Sciatic nerve (tissue), 2 donors: ENCODE measurements around the gene SLC18A2. TPM values are rescaled to one million over a fixed set of nuclear protein-coding genes. Genes with fewer than 3 reads are reported as not detected.

Source experiments
- ATAC-seq: fragments of 200-7000 bp; cut with Tn5 transposase; one replicate; pipeline ENCODE4 v1.9.1; 2020; ENCODE audit warnings: mild to moderate bottlenecking, moderate library complexity
- DNase-seq: peaks from one replicate; pipeline ENCODE4 v3.0.0-alpha.2; 2020; ENCODE audit warnings: low spot score
- intact Hi-C: fragments of 100-400 bp; cut with DNase I; formaldehyde crosslinking; loops from one replicate; pipeline ENCODE4 v1.14.2; 2022
- total RNA-seq: library from RNA; stranded (reverse); fragmentation: NEBNext Ultra II Directional; extraction: Animal tissue kit (Norgen Biotek cat#: 25700); gene quantifications from one replicate; pipeline ENCODE4 v1.2.1, GENCODE V29; 2021
- donor health status: DM: no; HTN: no; CAD: no.
- donor health status: DM: no; HTN: no; CAD: no.

Gene SLC18A2
- total RNA-seq: 1.2 TPM

GRCh38 chr10:117240621-117241529, at the start of gene SLC18A2:
SLC18A2 (plus strand) TSS chr10:117241114; CDS start chr10:117241694, 580 bp downstream.
- no peak for ATAC-seq
- intact Hi-C loops: no loop called here

GRCh38 chr10:117197189-117197588, 43.7 kb upstream of the SLC18A2 start, which contains the start of gene KCNK18:
KCNK18 (plus strand) TSS chr10:117197489; CDS start chr10:117197489, 0 bp downstream.
- intact Hi-C loops: no loop called here
- peak; percentile 2 for DNase-seq
- ATAC-seq: no peak

More at GRCh38 chr10:117240621-117241529, at the start of gene SLC18A2:
- DNase-seq: no peak

- ATAC-seq: no peak
Observed at GRCh38 chr10:117198088-117198487, 42.8 kb upstream of the SLC18A2 start.

GRCh38 chr10:117201826-117202225, 39.1 kb upstream of the SLC18A2 start:
- DNase-seq (no peak), ATAC-seq (no peak)
- intact Hi-C loops: no loop called here

More at GRCh38 chr10:117198088-117198487, 42.8 kb upstream of the SLC18A2 start:
- intact Hi-C loops: no loop called here
- DNase-seq: no peak

GRCh38 chr10:117204316-117204715, 36.6 kb upstream of the SLC18A2 start:
- ATAC-seq: no peak
- DNase-seq: no peak
- intact Hi-C loops: no loop called here

- ATAC-seq (no peak), DNase-seq (no peak)
- intact Hi-C loops: no loop called here
Observed at GRCh38 chr10:117212176-117212575, 28.7 kb upstream of the SLC18A2 start.

GRCh38 chr10:117214401-117214800, 26.5 kb upstream of the SLC18A2 start:
- DNase-seq (no peak), ATAC-seq (no peak)
- intact Hi-C loops: no loop called here

- intact Hi-C loops: no loop called here
- DNase-seq (no peak), ATAC-seq (no peak)
Observed at GRCh38 chr10:117215079-117215478, 25.8 kb upstream of the SLC18A2 start.

GRCh38 chr10:117216028-117216427, 24.9 kb upstream of the SLC18A2 start:
- ATAC-seq: no peak
- intact Hi-C loops: no loop called here
- no peak for DNase-seq

GRCh38 chr10:117216611-117217195, 24.2 kb upstream of the SLC18A2 start:
- intact Hi-C loops: no loop called here
- ATAC-seq: peak; percentile 82
- DNase-seq: peak; percentile 81

GRCh38 chr10:117217196-117217761, 23.6 kb upstream of the SLC18A2 start:
- intact Hi-C loops: no loop called here
- ATAC-seq (peak; percentile 43), DNase-seq (no peak)

GRCh38 chr10:117218654-117219053, 22.3 kb upstream of the SLC18A2 start:
- DNase-seq (no peak), ATAC-seq (no peak)
- intact Hi-C loops: no loop called here

- DNase-seq (no peak), ATAC-seq (no peak)
- intact Hi-C loops: loop anchor here (10.0 kb wide), 1 partner anchor 104 kb away; no protein-coding TSS in a partner anchor
Observed at GRCh38 chr10:117221156-117221711, 19.7 kb upstream of the SLC18A2 start.

GRCh38 chr10:117222552-117222951, 18.4 kb upstream of the SLC18A2 start:
- ATAC-seq: no peak
- DNase-seq: no peak
- intact Hi-C loops: loop anchor here (10.0 kb wide), 1 partner anchor 102 kb away; no protein-coding TSS in a partner anchor

GRCh38 chr10:117222976-117223692, 17.8 kb upstream of the SLC18A2 start:
- intact Hi-C loops: loop anchor here (10.0 kb wide), 1 partner anchor 102 kb away; no protein-coding TSS in a partner anchor
- no peak for DNase-seq
- no peak for ATAC-seq

- intact Hi-C loops: loop anchor here (10.0 kb wide), 1 partner anchor 101 kb away; no protein-coding TSS in a partner anchor
- ATAC-seq (no peak), DNase-seq (peak; percentile 5)
Observed at GRCh38 chr10:117223693-117224430, 17.1 kb upstream of the SLC18A2 start.

GRCh38 chr10:117224881-117225280, 16.0 kb upstream of the SLC18A2 start:
- DNase-seq (peak; percentile 15), ATAC-seq (no peak)
- intact Hi-C loops: loop anchor here (10.0 kb wide), 1 partner anchor 100 kb away; no protein-coding TSS in a partner anchor
